Stomach (tissue), 4 donors: ENCODE measurements around the gene PIGA.

Source experiments
- POLR2A ChIP-seq, 4 donors: fragments of 450-650 bp; IDR thresholded peaks; one replicate each; pipeline ENCODE4 v1.6.1; 2016; ENCODE audit warnings: antibody characterized with exemption in 4 of 4, control low read depth in 2 of 4, mild to moderate bottlenecking in 1 of 4, moderate library complexity in 1 of 4
- POLR2AphosphoS5 ChIP-seq, 3 donors: sonication (generic); formaldehyde crosslinking; IDR thresholded peaks; one replicate each; pipeline ENCODE4 v1.6.1; 2016; ENCODE audit warnings: antibody characterized with exemption in 3 of 3
- TF ChIP-seq, protein P1 (sequence below), 7 experiments: fragments of 450-650 bp in 4 of 7; fragments of 200-600 bp in 3 of 7; sonication (generic) in 3 of 7; IDR thresholded peaks; one replicate each; pipeline ENCODE4 v1.5.1; 2016 to 2019; ENCODE audit warnings: antibody characterized with exemption in 7 of 7, control low read depth in 2 of 7, mild to moderate bottlenecking in 1 of 7

DNA sequence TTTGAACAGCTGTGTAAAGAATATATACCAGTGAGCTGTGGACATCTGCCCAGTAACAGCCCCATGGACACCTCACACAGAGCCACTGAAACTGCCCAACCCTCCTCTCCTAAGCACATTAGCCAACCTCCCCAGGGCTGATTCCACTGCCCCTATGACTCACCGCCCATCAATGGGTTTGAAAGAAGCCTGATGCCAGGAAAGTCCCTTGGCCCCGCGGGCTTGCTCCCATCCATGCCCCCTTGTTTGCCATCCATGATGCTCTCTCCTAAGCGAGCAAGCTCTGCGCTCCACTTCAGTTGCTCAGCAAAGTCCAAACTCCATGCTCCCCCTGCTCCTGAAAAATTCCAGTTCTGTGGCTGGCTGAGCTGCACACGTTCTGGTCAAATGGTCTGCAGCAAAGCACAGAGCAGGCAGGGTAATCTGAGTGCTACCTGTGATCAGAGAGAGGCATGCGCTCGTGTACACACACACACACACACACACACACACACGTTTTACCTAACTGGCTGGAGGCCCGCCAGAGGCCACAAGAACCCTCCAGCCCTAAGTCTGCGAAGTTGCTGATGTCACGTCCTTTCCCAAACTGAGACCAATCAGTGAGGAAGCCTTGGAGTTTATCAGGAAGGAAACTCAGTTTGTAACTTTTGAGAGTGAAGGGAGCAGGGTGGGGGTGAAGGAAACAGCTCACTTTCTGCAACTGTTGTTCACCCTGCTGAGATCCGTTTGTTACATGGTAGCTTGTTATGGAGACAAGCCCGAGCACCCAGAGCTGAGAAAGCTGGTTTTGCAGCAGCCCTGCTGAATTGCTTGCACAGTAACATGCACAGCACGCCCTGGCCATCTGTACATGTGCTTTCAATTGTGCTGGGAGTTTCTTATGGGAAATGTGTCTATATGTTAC, 65.5 kb downstream of the PIGA start, which contains the start of gene ASB9:
- TF ChIP-seq, protein P1, sequence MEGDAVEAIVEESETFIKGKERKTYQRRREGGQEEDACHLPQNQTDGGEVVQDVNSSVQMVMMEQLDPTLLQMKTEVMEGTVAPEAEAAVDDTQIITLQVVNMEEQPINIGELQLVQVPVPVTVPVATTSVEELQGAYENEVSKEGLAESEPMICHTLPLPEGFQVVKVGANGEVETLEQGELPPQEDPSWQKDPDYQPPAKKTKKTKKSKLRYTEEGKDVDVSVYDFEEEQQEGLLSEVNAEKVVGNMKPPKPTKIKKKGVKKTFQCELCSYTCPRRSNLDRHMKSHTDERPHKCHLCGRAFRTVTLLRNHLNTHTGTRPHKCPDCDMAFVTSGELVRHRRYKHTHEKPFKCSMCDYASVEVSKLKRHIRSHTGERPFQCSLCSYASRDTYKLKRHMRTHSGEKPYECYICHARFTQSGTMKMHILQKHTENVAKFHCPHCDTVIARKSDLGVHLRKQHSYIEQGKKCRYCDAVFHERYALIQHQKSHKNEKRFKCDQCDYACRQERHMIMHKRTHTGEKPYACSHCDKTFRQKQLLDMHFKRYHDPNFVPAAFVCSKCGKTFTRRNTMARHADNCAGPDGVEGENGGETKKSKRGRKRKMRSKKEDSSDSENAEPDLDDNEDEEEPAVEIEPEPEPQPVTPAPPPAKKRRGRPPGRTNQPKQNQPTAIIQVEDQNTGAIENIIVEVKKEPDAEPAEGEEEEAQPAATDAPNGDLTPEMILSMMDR (IDR thresholded peaks at IDR 0.05) = no peak
- no peak for TF ChIP-seq POLR2AphosphoS5 (IDR thresholded peaks at IDR 0.05)
- TF ChIP-seq POLR2A (IDR thresholded peaks at IDR 0.05) = no peak
